D721Med (cell line): ENCODE data around the gene EPX.
"Not testable (repeated sequence)": the region's sequence is repeated elsewhere in the genome, so short reads cannot be mapped to it uniquely, and the experiment has no call there.

ENCODE experiments used
- DNase-seq: peaks from one replicate; pipeline ENCODE4 v3.0.0; 2011; ENCODE audit warnings: low spot score; ENCODE audit not compliant: insufficient read length
- FAIRE-seq: peaks from 2 replicates; lab custom pipeline; 2011; peaks lifted over from hg19 to GRCh38; lab: Jason Lieb, UNC
- TF ChIP-seq, protein P1 (sequence below): IDR thresholded peaks from 2 replicates; pipeline ENCODE4 v1.5.1; 2012; ENCODE audit warnings: mild to moderate bottlenecking, control low read depth; ENCODE audit not compliant: insufficient read depth; ENCODE audit errors: missing control alignments

EPX gene, protein sequence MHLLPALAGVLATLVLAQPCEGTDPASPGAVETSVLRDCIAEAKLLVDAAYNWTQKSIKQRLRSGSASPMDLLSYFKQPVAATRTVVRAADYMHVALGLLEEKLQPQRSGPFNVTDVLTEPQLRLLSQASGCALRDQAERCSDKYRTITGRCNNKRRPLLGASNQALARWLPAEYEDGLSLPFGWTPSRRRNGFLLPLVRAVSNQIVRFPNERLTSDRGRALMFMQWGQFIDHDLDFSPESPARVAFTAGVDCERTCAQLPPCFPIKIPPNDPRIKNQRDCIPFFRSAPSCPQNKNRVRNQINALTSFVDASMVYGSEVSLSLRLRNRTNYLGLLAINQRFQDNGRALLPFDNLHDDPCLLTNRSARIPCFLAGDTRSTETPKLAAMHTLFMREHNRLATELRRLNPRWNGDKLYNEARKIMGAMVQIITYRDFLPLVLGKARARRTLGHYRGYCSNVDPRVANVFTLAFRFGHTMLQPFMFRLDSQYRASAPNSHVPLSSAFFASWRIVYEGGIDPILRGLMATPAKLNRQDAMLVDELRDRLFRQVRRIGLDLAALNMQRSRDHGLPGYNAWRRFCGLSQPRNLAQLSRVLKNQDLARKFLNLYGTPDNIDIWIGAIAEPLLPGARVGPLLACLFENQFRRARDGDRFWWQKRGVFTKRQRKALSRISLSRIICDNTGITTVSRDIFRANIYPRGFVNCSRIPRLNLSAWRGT

GRCh38 chr17:58192612-58193011, at the start of gene EPX:
EPX (plus strand) TSS chr17:58192726; CDS start chr17:58192847, 121 bp downstream.
- DNase-seq (no peak), FAIRE-seq (no peak)
- TF ChIP-seq, protein P1, sequence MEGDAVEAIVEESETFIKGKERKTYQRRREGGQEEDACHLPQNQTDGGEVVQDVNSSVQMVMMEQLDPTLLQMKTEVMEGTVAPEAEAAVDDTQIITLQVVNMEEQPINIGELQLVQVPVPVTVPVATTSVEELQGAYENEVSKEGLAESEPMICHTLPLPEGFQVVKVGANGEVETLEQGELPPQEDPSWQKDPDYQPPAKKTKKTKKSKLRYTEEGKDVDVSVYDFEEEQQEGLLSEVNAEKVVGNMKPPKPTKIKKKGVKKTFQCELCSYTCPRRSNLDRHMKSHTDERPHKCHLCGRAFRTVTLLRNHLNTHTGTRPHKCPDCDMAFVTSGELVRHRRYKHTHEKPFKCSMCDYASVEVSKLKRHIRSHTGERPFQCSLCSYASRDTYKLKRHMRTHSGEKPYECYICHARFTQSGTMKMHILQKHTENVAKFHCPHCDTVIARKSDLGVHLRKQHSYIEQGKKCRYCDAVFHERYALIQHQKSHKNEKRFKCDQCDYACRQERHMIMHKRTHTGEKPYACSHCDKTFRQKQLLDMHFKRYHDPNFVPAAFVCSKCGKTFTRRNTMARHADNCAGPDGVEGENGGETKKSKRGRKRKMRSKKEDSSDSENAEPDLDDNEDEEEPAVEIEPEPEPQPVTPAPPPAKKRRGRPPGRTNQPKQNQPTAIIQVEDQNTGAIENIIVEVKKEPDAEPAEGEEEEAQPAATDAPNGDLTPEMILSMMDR, result no peak

- FAIRE-seq, DNase-seq: not testable (repeated sequence)
Measured at GRCh38 chr17:58143335-58143734, 49.2 kb upstream of the EPX start.

DNA sequence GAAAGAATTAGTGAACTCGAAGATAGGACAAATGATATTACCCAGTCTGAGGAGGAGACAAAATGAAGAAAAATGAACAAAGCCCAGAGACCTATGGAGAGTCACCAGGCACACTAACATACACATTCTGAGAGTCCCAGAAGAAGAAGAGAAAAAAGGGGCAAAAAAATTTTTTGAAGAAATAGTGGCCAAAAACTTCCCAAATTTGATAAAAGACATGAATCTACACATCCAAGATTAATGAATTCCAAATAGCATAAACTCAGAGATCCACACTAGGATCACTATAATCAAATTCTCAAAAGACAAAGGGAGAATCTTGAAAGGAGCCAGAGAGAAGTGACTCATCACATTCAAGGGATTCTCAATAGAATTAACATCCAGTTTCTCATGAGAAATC, 47.7 kb upstream of the EPX start:
- TF ChIP-seq, protein P1, result no peak
- no peak for FAIRE-seq
- DNase-seq, result no peak

- DNase-seq (no peak), FAIRE-seq (no peak)
- TF ChIP-seq, protein P1, result no peak
Measured at GRCh38 chr17:58147930-58148434, 44.5 kb upstream of the EPX start, which contains the start of gene OR4D1. OR4D1 (plus strand) TSS chr17:58148384; CDS start chr17:58155154, 6,770 bp downstream.

DNA sequence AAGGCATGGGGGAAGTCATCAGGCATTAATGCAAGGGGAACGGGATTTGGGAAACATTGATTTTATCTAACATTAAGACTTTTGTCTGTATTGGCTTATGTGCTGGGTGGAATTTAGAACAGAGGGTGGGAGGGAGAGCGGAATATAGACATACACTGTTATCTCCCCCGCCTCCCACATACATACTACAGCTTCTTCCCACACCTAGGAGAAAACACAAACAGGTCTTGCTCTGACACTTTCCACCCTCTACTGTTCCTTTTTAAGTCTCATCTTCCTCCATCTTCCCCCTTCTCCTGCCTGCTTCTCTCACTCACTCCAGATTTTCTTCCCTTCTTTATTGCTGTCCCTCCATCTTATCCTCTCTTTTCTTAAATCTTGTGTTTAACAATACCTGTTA, 43.9 kb upstream of the EPX start:
- TF ChIP-seq, protein P1, result no peak
- DNase-seq (no peak), FAIRE-seq (no peak)

DNA sequence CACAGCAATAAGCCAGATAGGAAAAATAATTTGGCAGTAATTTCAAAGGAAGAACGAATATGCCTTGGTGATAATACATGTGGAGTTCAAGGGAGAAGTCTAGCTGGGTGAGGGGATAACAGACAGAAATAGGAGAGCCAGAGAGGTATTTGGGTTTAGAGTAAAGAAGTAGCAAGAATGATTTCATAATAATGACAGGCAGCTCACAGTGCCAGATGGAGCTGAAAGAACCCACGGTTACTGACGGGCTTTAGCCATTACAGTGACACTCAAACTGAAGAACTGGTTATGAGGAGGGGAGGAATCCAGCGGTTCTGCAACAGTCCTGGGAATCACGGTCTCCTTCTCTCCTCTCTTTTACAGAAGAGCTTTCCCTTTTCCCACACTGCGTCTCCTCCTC, 42.1 kb upstream of the EPX start:
- no peak for FAIRE-seq
- TF ChIP-seq, protein P1, result no peak
- DNase-seq, result no peak

GRCh38 chr17:58153046-58153445, 39.5 kb upstream of the EPX start:
- no peak for DNase-seq
- TF ChIP-seq, protein P1, result no peak
- FAIRE-seq, result no peak
